GM12878 (cell line): ENCODE results near the gene CACNA2D1. TPM values are rescaled to one million over a fixed set of nuclear protein-coding genes. Genes with fewer than 3 reads are reported as not detected.

Experiments
- CHD2 ChIP-seq: IDR thresholded peaks from 2 replicates; pipeline ENCODE4 v1.6.1; 2011; ENCODE audit warnings: low read depth, low read length, improper control_type of control experiment, borderline replicate concordance
- CUX1 ChIP-seq: IDR thresholded peaks from 2 replicates; pipeline ENCODE4 v1.6.1; 2012; ENCODE audit warnings: improper control_type of control experiment, low read depth, low read length; ENCODE audit not compliant: insufficient replicate concordance
- DPF2 ChIP-seq: fragments of 450-650 bp; IDR thresholded peaks from 2 replicates; pipeline ENCODE4 v1.6.1; 2017; ENCODE audit warnings: mild to moderate bottlenecking
- ETV6 ChIP-seq, 2 experiments: fragments of 450-650 bp in 1 of 2; IDR thresholded peaks in 1 of 2; conservative IDR thresholded peaks in 1 of 2; 2 replicates each; pipeline ENCODE4 v1.6.1; 2014; ENCODE audit warnings: antibody characterized with exemption in 1 of 2, borderline replicate concordance in 1 of 2, low read depth in 1 of 2, mild to moderate bottlenecking in 1 of 2, moderate library complexity in 1 of 2
- IKZF1 ChIP-seq: fragments of 450-650 bp; conservative IDR thresholded peaks from 2 replicates; pipeline ENCODE4 v1.6.1; 2017; ENCODE audit warnings: antibody characterized with exemption, mild to moderate bottlenecking
- IKZF2 ChIP-seq, 2 experiments: fragments of 450-650 bp; IDR thresholded peaks; 2 replicates each; pipeline ENCODE4 v1.6.1; 2017; ENCODE audit warnings: mild to moderate bottlenecking in 2 of 2, moderate library complexity in 2 of 2
- IRF4 ChIP-seq: IDR thresholded peaks from 2 replicates; pipeline ENCODE4 v1.6.1; 2011; ENCODE audit warnings: low read depth, low read length
- JUNB ChIP-seq: IDR thresholded peaks from 2 replicates; pipeline ENCODE4 v1.6.1; 2016; ENCODE audit warnings: antibody characterized with exemption, mild to moderate bottlenecking
- JUND ChIP-seq: IDR thresholded peaks from 2 replicates; pipeline ENCODE4 v1.6.1; 2012; ENCODE audit warnings: low read depth, mild to moderate bottlenecking, low read length, improper control_type of control experiment, moderate library complexity
- MTA2 ChIP-seq: fragments of 450-650 bp; IDR thresholded peaks from 2 replicates; pipeline ENCODE4 v1.6.1; 2016; ENCODE audit warnings: low read depth, mild to moderate bottlenecking, moderate library complexity
- NR2F1 ChIP-seq: fragments of 450-650 bp; conservative IDR thresholded peaks from 2 replicates; pipeline ENCODE4 v1.6.1; 2017; ENCODE audit warnings: mild to moderate bottlenecking
- PML ChIP-seq: IDR thresholded peaks from 2 replicates; pipeline ENCODE4 v1.6.1; 2012; ENCODE audit warnings: low read length, inconsistent platforms
- RELB ChIP-seq: fragments of 450-650 bp; IDR thresholded peaks from 2 replicates; pipeline ENCODE4 v1.6.1; 2017; ENCODE audit warnings: low read depth, mild to moderate bottlenecking, moderate library complexity
- SMAD1 ChIP-seq: fragments of 450-650 bp; IDR thresholded peaks from 2 replicates; pipeline ENCODE4 v1.6.1; 2018; ENCODE audit warnings: mild to moderate bottlenecking, low read depth; ENCODE audit not compliant: partially characterized antibody
- STAT3 ChIP-seq: IDR thresholded peaks from 2 replicates; pipeline ENCODE4 v1.6.1; 2011; ENCODE audit warnings: low read depth, low read length, improper control_type of control experiment
- ZNF24 ChIP-seq: fragments of 450-650 bp; IDR thresholded peaks from 2 replicates; pipeline ENCODE4 v1.6.1; 2017; ENCODE audit warnings: antibody characterized with exemption, mild to moderate bottlenecking
- polyA plus RNA-seq, 11 experiments: library from polyadenylated mRNA; depleted of rRNA in 4 of 11; unstranded in 6 of 11; stranded (reverse) in 5 of 11; fragments of >200 nt; fragmentation: Nextera tagmentation in 4 of 11; fragmentation: Illumina TruSeq in 1 of 11; extraction: Ambion mirVana in 4 of 11; extraction: Trizol in 1 of 11; gene quantifications; 1 replicate in 1 of 11; 2 replicates in 10 of 11; pipeline versions ENCODE4 v1.2.1 to v1.2.3, GENCODE V29; 2011 to 2016; ENCODE audit warnings: inconsistent platforms in 2 of 11, missing spikeins in 2 of 11, low read depth in 1 of 11
- total RNA-seq, 4 experiments: library from RNA; depleted of rRNA in 3 of 4; stranded (reverse); fragments of >200 nt in 3 of 4; fragmentation: Illumina TruSeq in 1 of 4; extraction: Trizol in 1 of 4; gene quantifications; 2 replicates each; pipeline versions ENCODE4 v1.2.1 to v1.2.3, GENCODE V29; 2013 to 2021

Gene CACNA2D1
- total and polyA plus RNA-seq, 10 of the 15 experiments (the other 5 are each of a cell fraction or from before 2014, with no cell fraction given), result 0.14 to 14.8 (median 0.97) TPM

GRCh38 chr7:82078807-82079206, 364.8 kb downstream of the CACNA2D1 start (continued):
- TF ChIP-seq PML (no peak), IKZF2 (IDR thresholded peaks at IDR 0.05) (peak; percentile 78 to 80; a peak in 3 of 4 replicates), JUNB (peak; percentile 83), JUND (peak; percentile 80), RELB (peak; percentile 43), ETV6 (conservative IDR thresholded peaks at IDR 0.05 in 1 of 2, IDR thresholded peaks at IDR 0.05 in 1 of 2; ENCODE audit: borderline replicate concordance in 1 of 2, low read depth in 1 of 2) (no peak), IRF4 (peak; percentile 82; the same call in 1 of the 2 replicates), IKZF1 (peak; percentile 58), STAT3 (no peak), CUX1 (no peak), DPF2 (peak; percentile 84), ZNF24 (0 out of 2 replicates have a peak, but pooled peaks have one; percentile 32), MTA2 (peak; percentile 88), SMAD1 (peak; percentile 26), CHD2 (no peak), NR2F1 (peak; percentile 65; the same call in 1 of the 2 replicates)
